K562 treated with DMSO at 1 percent for 48 hours (cell line): Measurements from ENCODE around the gene HPCAL4. TPM values are rescaled to one million over a fixed set of nuclear protein-coding genes. Genes with fewer than 3 reads are reported as not detected.

ENCODE experiments used
- total RNA-seq: library from RNA; unstranded; fragments of 300-600 nt; gene quantifications from 2 replicates; pipeline ENCODE4 v1.2.3, GENCODE V29; 2022; ENCODE audit warnings: low replicate concordance; ENCODE audit errors: extremely low read depth

HPCAL4 gene
- total RNA-seq = not detected in 2 replicates

GRCh38 chr1:39691383-39692151 lies at the start of gene HPCAL4:
Gene HPCAL4 (minus strand): TSS chr1:39691433. CDS start chr1:39684603, 6,830 bp downstream.

GRCh38 chr1:39738622-39739366 lies 47.6 kb upstream of the HPCAL4 start, which contains the start of gene PPIE:
Gene PPIE (plus strand): TSS chr1:39738882. CDS start chr1:39738901, 19 bp downstream.

GRCh38 chr1:39671793-39672550 lies 19.3 kb downstream of the HPCAL4 start, which contains the start of gene NT5C1A:
Gene NT5C1A (minus strand): TSS chr1:39672107. CDS start chr1:39672038, 69 bp downstream.

GRCh38 chr1:39639305-39640130 lies 51.7 kb downstream of the HPCAL4 start, which contains the start of gene HEYL:
Gene HEYL (minus strand): TSS chr1:39639643. CDS start chr1:39639625, 18 bp downstream.

Other genes starting within 250 kb of the HPCAL4 start
- not detected in 2 replicates for gene BMP8A, start 199.8 kb downstream of the HPCAL4 start, total RNA-seq
- gene PABPC4, start 114.6 kb downstream of the HPCAL4 start, total RNA-seq = not detected in 2 replicates
- not detected in 2 replicates for gene HEYL, start 51.8 kb downstream of the HPCAL4 start, total RNA-seq
- not detected in 2 replicates for gene NT5C1A, start 19.3 kb downstream of the HPCAL4 start, total RNA-seq
- gene PPIE, start 47.4 kb upstream of the HPCAL4 start, total RNA-seq = not detected in 2 replicates
- not detected in 2 replicates for gene OXCT2, start 79.9 kb upstream of the HPCAL4 start, total RNA-seq
- gene BMP8B, start 97.4 kb upstream of the HPCAL4 start, total RNA-seq = not detected in 2 replicates
- not detected in 2 replicates for gene TRIT1, start 192.1 kb upstream of the HPCAL4 start, total RNA-seq
- gene MYCL, start 210.5 kb upstream of the HPCAL4 start, total RNA-seq = not detected in 2 replicates